Left forelimb (tissue), 1 donor: ENCODE data around the gene CLCN2.
A peak's percentile ranks its signal among the peaks of the same experiment; 100 is the strongest.

Experiments used
- DNase-seq: peaks from one replicate; pipeline ENCODE4 v3.0.0-alpha.2; 2018; ENCODE audit warnings: low spot score

Gene CLCN2

GRCh38 chr3:184380627-184381260, 19.3 kb upstream of the CLCN2 start:
- no peak for DNase-seq

DNA sequence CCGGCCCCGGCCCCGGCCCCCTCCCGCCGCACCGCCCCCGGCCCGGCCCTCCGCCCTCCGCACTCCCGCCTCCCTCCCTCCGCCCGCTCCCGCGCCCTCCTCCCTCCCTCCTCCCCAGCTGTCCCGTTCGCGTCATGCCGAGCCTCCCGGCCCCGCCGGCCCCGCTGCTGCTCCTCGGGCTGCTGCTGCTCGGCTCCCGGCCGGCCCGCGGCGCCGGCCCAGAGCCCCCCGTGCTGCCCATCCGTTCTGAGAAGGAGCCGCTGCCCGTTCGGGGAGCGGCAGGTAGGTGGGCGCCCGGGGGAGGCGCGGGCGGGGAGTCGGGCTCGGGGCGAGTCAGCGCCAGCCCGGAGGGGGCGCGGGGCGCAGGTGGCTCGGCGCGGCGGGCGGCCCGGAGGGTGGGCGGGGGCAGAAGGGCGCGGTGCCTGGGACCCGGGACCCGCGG, 18.8 kb upstream of the CLCN2 start:
- DNase-seq = peak; percentile 88

GRCh38 chr3:184379358-184380184, 18.2 kb upstream of the CLCN2 start, which contains the start of gene CHRD:
Gene CHRD (plus strand): TSS chr3:184380054. CDS start chr3:184380319, 265 bp downstream.
- no peak for DNase-seq

GRCh38 chr3:184378651-184379357, 17.4 kb upstream of the CLCN2 start:
- no peak for DNase-seq

DNA sequence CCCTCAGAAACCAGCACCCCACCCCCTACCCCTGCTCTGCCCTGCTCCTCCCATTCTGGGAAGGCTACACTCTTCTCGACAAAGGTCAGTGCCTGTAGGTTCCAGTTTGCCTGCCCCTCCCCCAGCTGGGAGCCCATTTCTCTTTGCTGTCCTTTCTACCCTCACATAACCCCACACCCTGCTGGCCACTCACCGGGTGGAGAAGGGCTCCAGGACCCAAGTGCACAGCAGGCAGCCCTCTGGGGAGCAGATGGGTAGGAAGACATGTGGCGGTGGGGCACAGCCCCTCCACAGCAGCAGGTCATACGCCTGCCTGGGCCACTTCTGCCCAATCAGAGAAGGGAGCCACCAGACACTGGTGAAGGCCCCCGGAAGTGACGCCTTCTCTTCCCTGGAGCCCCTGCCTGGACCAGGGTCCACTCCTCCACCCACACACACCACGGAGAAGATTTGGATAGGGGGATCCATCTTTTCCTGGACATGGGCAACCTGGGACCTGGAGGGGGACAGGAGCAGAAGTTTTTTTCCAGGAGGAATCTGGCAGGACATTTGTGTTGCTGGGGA, 16.6 kb upstream of the CLCN2 start, which contains the start of gene THPO:
Gene THPO, minus strand, starts transcription at position 326 of the 564 bp plus-strand sequence. CDS start 1,948 bp downstream, outside the sequence.
- DNase-seq = no peak

GRCh38 chr3:184377374-184377773, 16.0 kb upstream of the CLCN2 start:
- no peak for DNase-seq

GRCh38 chr3:184375747-184376461, 14.5 kb upstream of the CLCN2 start:
- DNase-seq = peak; percentile 54

GRCh38 chr3:184373422-184373821, 12.0 kb upstream of the CLCN2 start:
- no peak for DNase-seq

DNA sequence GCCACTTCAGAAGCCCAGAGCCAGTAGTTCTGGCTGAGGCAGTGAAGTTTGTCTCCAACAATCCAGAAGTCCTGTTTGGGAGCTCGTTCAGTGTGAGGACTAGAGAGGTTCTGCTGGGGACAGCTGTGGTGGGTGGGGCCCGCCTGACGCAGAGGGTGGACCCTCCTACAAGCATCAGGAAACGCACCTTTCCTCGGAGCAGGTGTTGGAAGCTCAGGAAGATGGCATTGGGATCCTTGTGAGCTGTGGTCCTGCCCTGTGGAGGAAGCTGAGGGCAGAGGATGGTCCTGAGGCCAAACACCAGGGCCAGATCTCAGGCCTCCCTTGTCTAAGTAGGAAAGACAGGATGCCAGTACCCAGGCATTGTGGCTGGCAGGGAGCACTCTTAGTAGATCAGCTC, 11.5 kb upstream of the CLCN2 start:
- no peak for DNase-seq

DNA sequence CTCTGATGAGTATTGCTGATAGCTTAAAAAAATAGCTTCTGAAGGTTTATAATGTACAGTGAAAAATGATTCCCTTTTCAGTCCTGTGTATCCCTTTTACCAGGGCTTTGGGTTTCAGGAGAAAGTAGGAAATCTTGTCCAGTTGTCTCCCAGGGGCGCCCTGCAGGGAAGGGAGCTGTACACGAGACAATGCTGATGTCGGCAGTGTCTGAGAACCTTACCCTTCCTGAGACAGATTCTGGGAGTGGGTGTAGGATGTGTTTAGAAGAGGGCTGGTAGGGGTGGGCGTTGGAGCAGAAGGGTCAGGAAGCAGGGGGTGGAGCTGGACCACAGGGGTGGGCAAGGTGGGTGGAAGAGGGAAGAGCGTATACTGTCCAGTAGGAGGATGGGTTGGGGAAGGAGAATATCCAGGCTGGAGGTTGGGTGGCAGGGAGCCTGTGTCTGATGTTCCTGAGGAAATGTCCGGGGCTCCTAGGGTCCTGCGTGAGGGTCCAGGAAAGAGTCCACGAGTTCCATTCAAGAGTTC, 11.0 kb upstream of the CLCN2 start:
- DNase-seq = peak; percentile 51

DNA sequence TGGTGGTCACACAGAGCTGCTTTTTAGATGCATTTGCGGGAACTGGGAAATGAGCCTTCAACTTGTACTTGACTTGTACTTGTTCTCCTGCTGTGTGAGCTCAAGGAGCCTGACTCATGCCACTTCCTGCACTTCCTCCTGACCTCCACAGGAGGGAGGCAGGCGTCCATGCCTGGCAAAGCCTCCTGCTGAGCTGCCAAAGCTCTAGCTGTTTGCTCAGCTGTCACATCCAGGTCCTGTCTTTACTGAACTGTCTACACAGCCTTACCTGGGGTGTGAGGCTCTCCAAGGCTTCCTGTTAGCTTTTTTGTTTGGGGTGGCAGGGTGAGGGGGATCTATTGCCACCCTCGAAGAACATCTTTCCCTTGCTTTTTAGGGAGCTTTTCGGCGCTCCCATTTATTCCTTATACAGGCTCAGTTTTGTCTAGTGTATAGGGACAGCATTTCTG, 10.2 kb upstream of the CLCN2 start:
- peak; percentile 82 for DNase-seq

DNA sequence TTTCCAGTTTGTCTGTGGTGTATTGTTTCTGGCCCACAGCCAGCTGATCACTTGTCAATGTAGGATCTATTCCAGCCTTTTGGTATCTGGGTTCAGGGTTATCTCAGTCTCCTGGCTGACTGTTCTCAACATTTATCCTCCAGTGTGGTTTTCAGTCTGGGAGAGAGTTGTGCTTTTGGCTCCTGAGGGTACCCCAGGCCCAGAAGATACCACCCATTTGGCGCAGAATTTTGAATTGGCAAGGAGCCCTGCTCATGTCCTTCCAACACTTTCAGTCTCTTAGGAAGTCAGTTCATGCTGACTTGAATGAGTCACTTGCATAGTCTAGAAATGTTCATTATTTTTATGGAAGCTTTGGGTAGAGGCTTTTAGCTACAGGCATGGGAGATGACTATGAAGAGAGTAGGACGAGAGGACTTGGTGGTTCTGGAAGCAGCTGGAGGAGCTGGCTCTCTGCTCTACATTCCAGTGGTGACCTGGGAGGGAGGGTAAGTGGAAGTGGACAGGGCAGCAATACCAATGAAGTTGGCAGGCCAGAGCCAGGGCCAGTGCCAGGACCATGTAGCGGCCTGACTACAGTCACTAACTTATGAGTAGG, 7.3 kb upstream of the CLCN2 start:
- peak; percentile 56 for DNase-seq

- DNase-seq = peak; percentile 50
Measured at GRCh38 chr3:184368116-184368515, 6.7 kb upstream of the CLCN2 start.

- no peak for DNase-seq
Measured at GRCh38 chr3:184366619-184367289, 5.3 kb upstream of the CLCN2 start.

DNA sequence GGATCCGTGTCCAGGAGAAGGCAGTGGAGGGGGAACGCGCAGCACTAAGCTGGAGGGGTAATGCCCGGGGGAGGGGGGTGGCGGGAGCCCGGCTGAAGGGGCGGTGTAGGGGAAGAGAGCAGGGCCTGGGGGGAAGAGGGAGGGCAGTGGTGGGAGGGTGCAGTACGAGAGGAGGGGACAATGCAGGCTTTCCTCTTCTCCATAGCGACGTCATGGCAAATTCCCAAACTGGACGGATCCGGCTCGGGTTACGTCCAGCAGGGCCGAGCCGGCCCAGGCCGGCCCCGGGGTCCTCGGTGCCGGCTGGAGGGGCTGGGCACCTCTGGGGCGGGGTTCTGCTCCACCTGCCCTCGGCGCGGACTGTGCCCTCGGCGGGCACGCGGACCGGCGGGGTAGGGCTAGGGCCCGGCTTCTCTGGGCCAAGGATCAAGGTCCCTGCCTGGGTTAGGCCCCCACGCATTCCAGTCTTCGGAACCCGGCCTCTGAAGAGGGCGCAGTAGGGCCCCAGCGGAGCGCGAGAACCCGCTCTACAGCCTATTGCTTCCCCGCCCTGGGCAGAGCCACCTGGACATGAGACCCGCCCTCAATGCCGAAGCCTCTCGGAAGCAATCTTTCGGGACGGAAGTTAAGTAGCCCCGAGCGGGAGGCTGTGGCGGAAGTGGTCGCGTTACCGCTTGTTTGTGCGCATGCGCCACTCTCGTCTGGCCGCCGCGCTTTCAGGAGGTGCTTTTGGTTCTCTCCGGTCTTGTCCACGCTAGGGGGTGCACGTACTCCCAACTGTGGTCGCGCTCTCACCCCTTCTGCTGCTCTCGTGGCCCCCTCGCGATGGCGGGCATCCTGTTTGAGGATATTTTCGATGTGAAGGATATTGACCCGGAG, 1.5 kb upstream of the CLCN2 start:
- peak; percentile 97 for DNase-seq

- peak; percentile 78 for DNase-seq
Measured at GRCh38 chr3:184361932-184362667, 695 bp upstream of the CLCN2 start.

GRCh38 chr3:184360929-184361531, 375 bp downstream of the CLCN2 start:
- no peak for DNase-seq
